Gastrocnemius medialis (tissue), 4 donors: ENCODE data around the gene OR10A3.

Experiments
- POLR2A ChIP-seq, 2 donors: fragments of 450-650 bp; IDR thresholded peaks; one replicate each; pipeline ENCODE4 v1.6.1; 2017; ENCODE audit warnings: antibody characterized with exemption in 2 of 2, mild to moderate bottlenecking in 2 of 2, moderate library complexity in 2 of 2
- TF ChIP-seq, protein P1 (sequence below), 5 experiments: fragments of 450-650 bp in 3 of 5; fragments of 200-600 bp in 2 of 5; sonication (generic) in 2 of 5; IDR thresholded peaks in 4 of 5; conservative IDR thresholded peaks in 1 of 5; 1 replicate in 4 of 5; 2 replicates in 1 of 5; pipeline ENCODE4 v1.5.1; 2016 to 2019; ENCODE audit warnings: antibody characterized with exemption in 5 of 5, mild to moderate bottlenecking in 3 of 5, moderate library complexity in 3 of 5

DNA sequence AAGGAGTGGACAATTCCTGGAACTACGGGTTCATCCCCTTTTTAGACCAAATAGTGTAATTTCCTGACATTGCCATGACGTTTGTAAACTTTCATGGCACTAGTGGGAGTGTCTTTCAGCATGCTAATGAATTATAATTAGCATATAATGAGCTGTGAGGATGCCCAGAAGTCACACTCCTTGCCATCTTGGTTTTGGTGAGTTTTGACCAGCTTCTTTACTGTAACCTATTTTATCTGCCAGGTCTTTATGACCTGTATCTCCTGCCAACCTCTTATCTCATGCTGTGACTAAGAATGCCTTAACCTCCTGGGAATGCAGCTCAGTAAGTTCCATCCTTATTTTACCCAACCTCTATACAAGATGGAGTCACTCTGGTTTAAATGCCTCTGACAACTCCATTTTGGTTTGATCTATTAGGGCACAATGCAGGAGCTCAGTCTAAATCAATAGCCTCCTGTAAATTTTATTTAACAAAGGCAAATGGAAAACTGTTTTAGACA, 31.2 kb downstream of the OR10A3 start:
- TF ChIP-seq, protein P1, sequence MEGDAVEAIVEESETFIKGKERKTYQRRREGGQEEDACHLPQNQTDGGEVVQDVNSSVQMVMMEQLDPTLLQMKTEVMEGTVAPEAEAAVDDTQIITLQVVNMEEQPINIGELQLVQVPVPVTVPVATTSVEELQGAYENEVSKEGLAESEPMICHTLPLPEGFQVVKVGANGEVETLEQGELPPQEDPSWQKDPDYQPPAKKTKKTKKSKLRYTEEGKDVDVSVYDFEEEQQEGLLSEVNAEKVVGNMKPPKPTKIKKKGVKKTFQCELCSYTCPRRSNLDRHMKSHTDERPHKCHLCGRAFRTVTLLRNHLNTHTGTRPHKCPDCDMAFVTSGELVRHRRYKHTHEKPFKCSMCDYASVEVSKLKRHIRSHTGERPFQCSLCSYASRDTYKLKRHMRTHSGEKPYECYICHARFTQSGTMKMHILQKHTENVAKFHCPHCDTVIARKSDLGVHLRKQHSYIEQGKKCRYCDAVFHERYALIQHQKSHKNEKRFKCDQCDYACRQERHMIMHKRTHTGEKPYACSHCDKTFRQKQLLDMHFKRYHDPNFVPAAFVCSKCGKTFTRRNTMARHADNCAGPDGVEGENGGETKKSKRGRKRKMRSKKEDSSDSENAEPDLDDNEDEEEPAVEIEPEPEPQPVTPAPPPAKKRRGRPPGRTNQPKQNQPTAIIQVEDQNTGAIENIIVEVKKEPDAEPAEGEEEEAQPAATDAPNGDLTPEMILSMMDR (IDR thresholded peaks at IDR 0.05 in 4 of 5, conservative IDR thresholded peaks at IDR 0.05 in 1 of 5) = no peak
- TF ChIP-seq POLR2A (IDR thresholded peaks at IDR 0.05) = no peak
